Loucy (cell line): ENCODE measurements around the gene FRMD5.

Source experiments
- H2AFZ ChIP-seq: fragments of 200-600 bp; sonication (generic); 2 replicates; pipeline ENCODE4 v1.6.0; 2016; ENCODE audit warnings: antibody characterized with exemption, mild to moderate bottlenecking, low read length, moderate library complexity
- H3F3A ChIP-seq: fragments of 200-600 bp; 2 replicates; pipeline ENCODE4 v1.6.0; 2016; ENCODE audit warnings: antibody characterized with exemption, low read depth, mild to moderate bottlenecking
- H3K27me3 ChIP-seq: fragments of 200-600 bp; sonication (generic); 2 replicates; pipeline ENCODE4 v1.6.1; 2014; ENCODE audit warnings: low read length, mild to moderate bottlenecking; ENCODE audit not compliant: insufficient read depth, poor library complexity, severe bottlenecking
- H3K36me3 ChIP-seq: fragments of 200-600 bp; sonication (generic); 2 replicates; pipeline ENCODE4 v1.6.1; 2016; ENCODE audit warnings: low read length; ENCODE audit not compliant: insufficient read depth
- H3K4me1 ChIP-seq: fragments of 200-600 bp; sonication (generic); 2 replicates; pipeline ENCODE4 v1.5.1; 2014; ENCODE audit warnings: low read length, mild to moderate bottlenecking; ENCODE audit not compliant: insufficient read depth, poor library complexity, severe bottlenecking
- H3K4me2 ChIP-seq: fragments of 200-600 bp; sonication (generic); 2 replicates; pipeline ENCODE4 v1.6.0; 2014; ENCODE audit warnings: antibody characterized with exemption, low read length, low read depth, mild to moderate bottlenecking; ENCODE audit not compliant: poor library complexity, severe bottlenecking
- H3K4me3 ChIP-seq: fragments of 200-600 bp; sonication (generic); 2 replicates; pipeline ENCODE4 v1.5.1; 2014; ENCODE audit warnings: low read length, mild to moderate bottlenecking, mixed read lengths; ENCODE audit not compliant: poor library complexity, severe bottlenecking
- H3K79me2 ChIP-seq: fragments of 200-600 bp; sonication (generic); 2 replicates; pipeline ENCODE4 v1.6.1; 2014; ENCODE audit warnings: low read length; ENCODE audit not compliant: insufficient read depth
- H3K9ac ChIP-seq: fragments of 200-600 bp; sonication (generic); 2 replicates; pipeline ENCODE4 v1.6.0; 2014; ENCODE audit warnings: mild to moderate bottlenecking, low read depth, low read length, moderate library complexity; ENCODE audit not compliant: poor library complexity, severe bottlenecking
- H3K9me2 ChIP-seq: fragments of 200-600 bp; sonication (generic); replicated peaks from 2 replicates; pipeline ENCODE4 v1.6.1; 2016; ENCODE audit warnings: low read depth, low read length, mixed read lengths
- H3K9me3 ChIP-seq: fragments of 200-600 bp; sonication (generic); 2 replicates; pipeline ENCODE4 v1.6.1; 2014; ENCODE audit warnings: mild to moderate bottlenecking, antibody characterized with exemption, low read length, low read depth; ENCODE audit not compliant: insufficient read depth
- H4K20me1 ChIP-seq: fragments of 200-600 bp; sonication (generic); 2 replicates; pipeline ENCODE4 v1.6.0; 2014; ENCODE audit warnings: antibody characterized with exemption, low read length, mild to moderate bottlenecking; ENCODE audit not compliant: insufficient read depth, poor library complexity, severe bottlenecking
- EZH2phosphoT487 ChIP-seq: fragments of 200-600 bp; IDR thresholded peaks from 2 replicates; pipeline ENCODE4 v1.6.1; 2018; ENCODE audit warnings: antibody characterized with exemption, mild to moderate bottlenecking, moderate library complexity, borderline replicate concordance
- TF ChIP-seq, protein P1 (sequence below): fragments of 200-600 bp; sonication (generic); conservative IDR thresholded peaks from 2 replicates; pipeline ENCODE4 v1.5.1; 2014; ENCODE audit warnings: mild to moderate bottlenecking, antibody characterized with exemption, low read length

Gene FRMD5

DNA sequence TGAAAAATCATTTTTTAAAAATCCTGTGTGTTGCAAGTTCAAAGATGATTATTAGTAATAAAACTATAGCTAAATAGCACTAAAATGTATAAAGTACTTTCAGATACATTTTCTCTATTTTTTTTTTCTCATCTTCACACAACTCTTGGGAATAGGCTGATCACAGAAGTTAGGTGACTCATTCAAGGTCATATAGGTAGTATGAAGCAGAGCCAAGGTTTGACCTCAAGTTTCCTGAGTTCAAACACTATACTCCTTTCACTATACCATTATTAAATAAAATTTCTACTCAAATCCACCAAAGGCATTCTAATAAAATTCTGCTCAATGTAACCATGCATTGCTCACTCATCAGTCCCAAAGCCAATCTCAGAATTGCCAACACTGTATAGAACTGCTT lies 21.3 kb downstream of the FRMD5 start:
- Histone ChIP-seq H4K20me1 (no peaks in the 10 kb centered on the region), H3K4me2 (no peak overlapping the region), H3K4me3 (no peak overlapping the region), H3K27me3 (no peaks in the 10 kb centered on the region), H3F3A (no peaks in the 10 kb centered on the region), H3K9me2 (no peaks in the 10 kb centered on the region), H3K4me1 (no peaks in the 10 kb centered on the region), H3K36me3 (no peaks in the 10 kb centered on the region), H3K79me2 (no peaks in the 10 kb centered on the region), H3K9ac (no peak overlapping the region), H3K9me3 (no peaks in the 10 kb centered on the region), H2AFZ (no peak overlapping the region)
- no peak for TF ChIP-seq EZH2phosphoT487
- TF ChIP-seq, protein P1, sequence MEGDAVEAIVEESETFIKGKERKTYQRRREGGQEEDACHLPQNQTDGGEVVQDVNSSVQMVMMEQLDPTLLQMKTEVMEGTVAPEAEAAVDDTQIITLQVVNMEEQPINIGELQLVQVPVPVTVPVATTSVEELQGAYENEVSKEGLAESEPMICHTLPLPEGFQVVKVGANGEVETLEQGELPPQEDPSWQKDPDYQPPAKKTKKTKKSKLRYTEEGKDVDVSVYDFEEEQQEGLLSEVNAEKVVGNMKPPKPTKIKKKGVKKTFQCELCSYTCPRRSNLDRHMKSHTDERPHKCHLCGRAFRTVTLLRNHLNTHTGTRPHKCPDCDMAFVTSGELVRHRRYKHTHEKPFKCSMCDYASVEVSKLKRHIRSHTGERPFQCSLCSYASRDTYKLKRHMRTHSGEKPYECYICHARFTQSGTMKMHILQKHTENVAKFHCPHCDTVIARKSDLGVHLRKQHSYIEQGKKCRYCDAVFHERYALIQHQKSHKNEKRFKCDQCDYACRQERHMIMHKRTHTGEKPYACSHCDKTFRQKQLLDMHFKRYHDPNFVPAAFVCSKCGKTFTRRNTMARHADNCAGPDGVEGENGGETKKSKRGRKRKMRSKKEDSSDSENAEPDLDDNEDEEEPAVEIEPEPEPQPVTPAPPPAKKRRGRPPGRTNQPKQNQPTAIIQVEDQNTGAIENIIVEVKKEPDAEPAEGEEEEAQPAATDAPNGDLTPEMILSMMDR = no peak

DNA sequence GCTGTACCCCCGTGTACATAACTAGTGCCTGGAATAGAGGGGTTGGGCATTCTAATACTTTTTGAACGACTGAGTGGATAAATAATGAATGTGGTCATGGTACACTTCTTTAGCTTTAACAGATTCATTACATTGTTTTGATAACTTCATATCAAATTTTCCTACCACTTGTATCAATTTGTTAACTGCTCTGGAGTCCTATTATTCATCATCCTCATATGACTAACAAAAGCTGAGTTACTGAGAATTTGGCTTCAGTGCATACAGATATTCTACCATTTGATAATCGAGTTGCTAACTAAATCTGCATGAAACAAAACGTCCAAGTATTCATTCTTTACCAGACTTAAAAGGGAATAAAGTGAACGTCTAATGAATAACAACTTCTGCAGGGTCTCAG lies 31.7 kb downstream of the FRMD5 start:
- Histone ChIP-seq H3K36me3 (no peaks in the 10 kb centered on the region), H4K20me1 (no peaks in the 10 kb centered on the region), H3F3A (no peaks in the 10 kb centered on the region), H3K4me3 (no peak overlapping the region), H3K9me3 (no peaks in the 10 kb centered on the region), H3K4me2 (no peak overlapping the region), H3K27me3 (no peaks in the 10 kb centered on the region), H3K9ac (no peak overlapping the region), H2AFZ (no peak overlapping the region), H3K9me2 (no peaks in the 10 kb centered on the region), H3K79me2 (no peaks in the 10 kb centered on the region), H3K4me1 (no peaks in the 10 kb centered on the region)
- no peak for TF ChIP-seq EZH2phosphoT487
- TF ChIP-seq, protein P1 = no peak

DNA sequence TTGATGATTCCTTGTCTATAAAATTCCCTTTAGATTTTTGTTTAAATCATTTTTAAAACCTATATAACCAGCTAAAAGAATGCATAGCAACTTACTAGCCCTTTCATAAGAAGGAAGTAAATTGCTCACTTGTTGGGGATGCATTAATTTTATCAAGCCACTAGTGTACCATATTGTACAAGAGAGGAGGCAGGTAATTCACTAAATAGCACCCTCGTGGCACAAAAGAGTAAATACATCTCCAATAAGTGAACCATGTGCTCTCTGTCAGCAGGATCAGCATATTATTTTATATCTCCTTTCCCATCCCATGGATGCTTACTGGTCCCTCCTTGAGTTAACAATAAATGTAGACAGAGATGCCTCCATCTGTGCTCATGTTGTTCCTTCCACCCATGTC lies 34.3 kb downstream of the FRMD5 start:
- Histone ChIP-seq H3F3A (no peaks in the 10 kb centered on the region), H3K4me3 (no peak overlapping the region), H3K27me3 (no peaks in the 10 kb centered on the region), H3K36me3 (no peaks in the 10 kb centered on the region), H3K4me1 (no peaks in the 10 kb centered on the region), H3K9ac (no peak overlapping the region), H3K9me3 (no peaks in the 10 kb centered on the region), H3K9me2 (no peaks in the 10 kb centered on the region), H2AFZ (no peak overlapping the region), H3K79me2 (no peaks in the 10 kb centered on the region), H3K4me2 (no peak overlapping the region), H4K20me1 (no peaks in the 10 kb centered on the region)
- no peak for TF ChIP-seq EZH2phosphoT487
- TF ChIP-seq, protein P1 = no peak
